Stimulated activated CD8-positive, alpha-beta memory T cell treated with anti-CD3 and anti-CD28 coated beads, Interleukin-2, amount 100 ng/mL, for 1 hour (primary cell): ENCODE measurements around the gene SPACA9.
A peak's percentile ranks its signal among the peaks of the same experiment; 100 is the strongest.

Experiments used
- DNase-seq, 2 donors: peaks; one replicate each; pipeline ENCODE4 v3.0.0-alpha.2; 2020; ENCODE audit warnings: low read depth in 2 of 2

SPACA9 gene

DNA sequence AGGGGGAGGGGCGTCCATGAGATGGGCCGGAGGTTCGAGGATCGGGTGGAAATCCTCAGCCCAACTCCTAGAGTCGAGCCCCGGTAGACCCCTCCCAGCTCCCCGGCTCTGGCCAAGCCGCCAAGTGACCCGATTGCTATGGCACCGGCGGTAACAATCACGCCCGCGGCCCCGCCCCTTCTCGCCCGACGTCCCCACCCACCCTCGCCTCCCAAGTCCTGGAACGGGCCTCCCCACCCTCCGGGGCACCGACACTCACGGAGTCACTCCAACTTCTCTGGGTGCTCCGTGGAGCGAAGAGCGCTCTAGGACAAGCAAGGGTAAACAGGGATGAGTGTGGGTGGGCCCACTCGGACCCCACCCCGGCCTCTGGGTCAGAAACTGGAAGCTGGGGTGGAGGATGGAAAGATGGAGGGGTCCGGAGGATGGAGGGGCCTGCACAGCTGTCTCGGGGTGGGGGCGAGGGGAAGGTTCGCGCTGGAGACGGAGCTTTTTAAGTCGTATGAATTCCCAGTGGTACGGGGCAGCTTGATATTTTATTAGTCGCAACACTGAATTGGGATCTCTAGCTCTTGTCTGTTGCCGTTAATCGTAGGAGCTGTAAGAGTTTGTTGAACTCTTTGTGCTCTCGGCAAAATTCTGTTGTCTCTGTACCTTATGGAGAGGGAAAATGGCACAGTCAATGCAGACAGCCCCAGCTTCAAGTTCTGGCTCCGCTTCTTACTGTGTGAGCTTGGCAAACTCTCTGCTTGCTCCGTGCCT is at the start of gene SPACA9:
SPACA9 (plus strand) TSS at position 204 of the 762 bp plus-strand sequence. CDS start 5,050 bp downstream, outside the sequence.
- peak in 1 of 2 donors; percentile 10 for DNase-seq

- DNase-seq, result no peak
These were observed 46.4 kb upstream of the SPACA9 start for GRCh38 chr9:132832171-132832881.

DNA sequence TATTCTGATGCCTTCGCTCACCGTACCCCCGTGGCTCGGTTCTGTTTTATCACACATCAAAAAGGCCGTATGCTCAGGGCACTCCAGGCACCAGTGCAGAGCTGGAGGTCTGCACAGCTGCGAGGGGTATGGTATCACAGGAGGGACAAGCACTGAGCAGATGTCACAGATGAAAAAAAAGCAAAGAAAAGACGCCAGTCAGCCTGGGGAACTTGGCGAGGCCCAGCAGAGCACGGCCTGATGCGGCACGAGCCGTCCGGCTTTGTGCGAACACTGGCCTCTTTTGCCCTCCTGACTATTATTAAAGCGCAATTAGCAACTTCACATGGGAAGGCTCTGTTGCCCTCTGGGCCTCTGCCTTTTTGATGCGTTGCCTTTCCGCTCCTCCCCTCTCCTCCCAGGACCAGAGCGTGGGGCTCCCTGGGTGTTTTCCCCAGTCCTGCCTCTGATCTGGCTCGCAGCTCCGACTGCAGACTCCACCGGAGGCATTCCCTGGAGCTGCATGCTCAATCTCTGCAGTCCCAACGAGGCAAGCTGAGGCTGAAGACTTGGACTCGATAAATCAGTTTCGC is 45.1 kb upstream of the SPACA9 start:
- no peak for DNase-seq

- no peak for DNase-seq
These were observed 44.4 kb upstream of the SPACA9 start for GRCh38 chr9:132834343-132834742.

GRCh38 chr9:132837501-132838286 is 41.0 kb upstream of the SPACA9 start:
- DNase-seq, result no peak

DNA sequence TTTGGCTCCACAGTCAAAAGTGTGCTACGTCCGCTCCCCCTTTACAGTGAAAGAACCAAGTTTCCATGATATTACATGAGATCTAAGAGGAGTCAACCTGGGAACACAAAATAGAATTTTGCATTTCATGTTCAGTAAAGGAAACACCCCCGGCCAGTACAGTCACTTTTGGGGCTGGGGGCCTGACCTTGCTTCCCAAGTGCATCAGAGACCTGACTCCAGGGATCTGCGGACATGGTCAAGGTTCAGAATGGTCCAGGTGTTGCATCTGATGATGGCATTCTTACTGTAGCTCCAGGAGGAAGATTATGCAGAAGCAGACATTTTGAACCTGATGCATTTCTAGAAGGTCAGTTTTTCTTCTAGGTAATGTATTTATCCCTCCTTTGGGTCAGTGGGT is 40.4 kb upstream of the SPACA9 start:
- no peak for DNase-seq

DNA sequence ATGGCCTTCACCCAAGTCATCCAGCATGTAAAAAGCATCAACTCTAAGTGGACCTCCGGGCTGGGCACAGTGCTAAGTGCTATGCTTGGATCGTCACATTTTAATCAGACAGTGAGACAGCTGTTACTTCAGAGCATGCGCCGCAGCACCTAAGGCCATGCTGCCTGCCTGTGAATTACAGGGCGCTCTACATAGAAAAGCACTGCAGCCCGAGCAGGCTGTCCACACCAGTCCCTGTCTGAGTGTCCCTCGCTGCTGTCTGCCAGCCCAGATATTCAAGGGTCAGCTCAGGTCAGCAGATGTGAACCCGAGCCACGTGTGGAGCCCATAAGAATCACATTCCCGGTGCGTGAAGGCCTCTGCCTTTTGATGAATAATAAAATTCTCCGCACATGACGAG is 37.7 kb upstream of the SPACA9 start:
- DNase-seq, result no peak

DNA sequence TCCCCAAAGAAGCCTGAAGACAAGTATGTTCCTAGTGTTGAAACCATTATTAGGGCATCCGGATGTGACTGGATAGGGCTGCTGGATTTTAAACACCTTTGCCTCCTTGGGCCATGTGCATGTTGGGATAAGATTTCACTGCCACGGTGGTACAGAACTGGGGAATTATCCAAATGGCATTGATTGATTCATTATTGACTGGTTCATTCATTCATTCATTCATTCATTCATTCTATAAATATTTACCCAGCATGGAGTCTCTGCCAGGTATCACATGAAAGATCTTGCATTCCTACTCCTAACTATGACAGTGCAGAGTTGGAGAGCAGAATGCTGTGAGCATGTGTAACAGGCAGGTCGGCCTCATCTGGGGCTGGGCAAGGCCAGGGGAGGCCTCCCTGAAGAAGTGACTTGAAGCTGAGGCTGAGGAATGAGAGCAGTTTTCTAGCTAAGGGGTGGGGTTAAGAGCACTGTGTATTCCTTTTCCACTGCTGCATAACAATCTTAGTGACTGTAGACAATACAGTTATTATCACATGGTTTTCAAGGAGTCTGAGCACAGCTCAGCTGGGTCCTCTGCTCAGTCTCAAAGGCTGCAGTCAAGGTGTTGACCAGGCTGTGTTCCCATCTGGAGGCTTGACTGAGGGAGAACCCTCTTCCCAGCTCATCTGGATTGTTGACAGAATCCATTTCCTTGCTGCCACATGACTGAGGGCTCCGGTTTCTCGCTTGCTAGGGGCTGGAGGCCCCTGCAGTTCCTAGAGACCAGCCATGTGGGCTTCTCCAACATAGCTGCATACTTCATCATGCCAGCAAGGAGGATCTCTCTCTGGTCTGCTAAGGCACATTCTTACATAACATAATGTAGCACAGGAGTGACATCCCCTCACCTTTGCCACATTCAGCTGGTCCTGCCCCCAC is 36.3 kb upstream of the SPACA9 start:
- DNase-seq, result no peak

DNA sequence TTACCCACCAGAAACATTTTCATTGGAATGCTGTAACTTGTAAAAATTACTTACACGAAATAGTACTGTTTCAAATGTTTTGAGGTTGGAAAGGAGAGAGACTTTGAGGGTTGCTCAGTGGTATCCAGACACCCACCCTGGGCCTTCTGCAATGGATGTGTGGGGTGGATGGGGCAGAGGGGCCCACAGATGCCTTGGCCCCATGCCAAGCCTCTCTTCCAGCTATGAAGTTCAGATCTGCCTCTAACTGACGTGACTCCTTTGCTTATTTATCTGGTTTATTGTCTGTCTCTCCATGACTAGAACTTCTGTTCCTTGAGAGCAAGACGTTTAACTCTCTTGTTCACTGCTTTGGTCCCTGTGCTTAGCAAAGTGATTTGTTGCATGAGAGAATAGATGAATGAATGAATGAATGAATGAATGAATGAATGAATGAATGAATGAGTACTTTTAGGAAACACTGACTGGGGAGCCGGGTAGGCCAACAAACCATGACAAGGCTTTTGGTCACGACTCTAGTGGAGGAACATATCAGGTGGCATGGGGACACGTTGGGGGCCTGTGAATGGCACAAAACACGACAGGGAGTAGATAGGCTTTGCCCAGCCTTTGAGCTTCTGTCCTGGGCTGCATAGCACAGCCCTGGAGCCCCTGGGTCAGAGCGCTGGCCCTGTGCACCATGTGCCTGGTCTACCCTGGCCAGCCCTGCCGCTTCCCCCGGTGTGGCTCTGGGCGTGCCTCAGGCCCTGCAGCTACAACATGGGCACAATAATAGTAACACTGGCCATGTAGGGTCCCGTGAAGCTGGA is 32.4 kb upstream of the SPACA9 start:
- no peak for DNase-seq

DNA sequence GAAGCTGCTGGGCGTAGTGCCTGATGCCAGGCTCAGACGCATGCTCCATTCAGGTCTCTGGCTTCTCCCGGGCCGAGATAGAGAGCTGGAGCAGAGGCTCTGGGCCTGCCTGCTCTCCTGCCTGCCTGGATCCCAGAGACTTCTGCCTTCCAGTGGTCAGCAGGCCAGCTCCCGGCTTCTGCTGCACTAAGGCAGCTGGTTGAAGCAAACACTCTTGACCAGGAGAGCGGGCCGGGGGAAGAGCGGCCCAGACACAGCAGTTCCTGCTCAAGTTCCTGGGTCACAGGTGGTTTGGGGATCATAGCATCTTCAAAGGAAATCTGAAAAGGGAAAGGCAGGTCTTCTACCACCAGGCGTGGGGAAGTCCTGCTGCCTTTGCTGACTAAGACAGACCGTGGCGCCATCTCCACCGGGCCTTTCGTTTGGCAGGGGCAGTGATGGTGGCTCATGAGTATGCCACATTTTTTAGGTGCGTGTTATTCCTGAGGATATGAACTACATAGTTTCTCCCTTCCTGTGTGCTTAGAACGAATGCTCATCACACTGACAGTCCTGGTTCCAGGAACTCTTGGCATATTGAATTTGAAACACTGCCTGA is 31.7 kb upstream of the SPACA9 start:
- DNase-seq, result no peak

DNA sequence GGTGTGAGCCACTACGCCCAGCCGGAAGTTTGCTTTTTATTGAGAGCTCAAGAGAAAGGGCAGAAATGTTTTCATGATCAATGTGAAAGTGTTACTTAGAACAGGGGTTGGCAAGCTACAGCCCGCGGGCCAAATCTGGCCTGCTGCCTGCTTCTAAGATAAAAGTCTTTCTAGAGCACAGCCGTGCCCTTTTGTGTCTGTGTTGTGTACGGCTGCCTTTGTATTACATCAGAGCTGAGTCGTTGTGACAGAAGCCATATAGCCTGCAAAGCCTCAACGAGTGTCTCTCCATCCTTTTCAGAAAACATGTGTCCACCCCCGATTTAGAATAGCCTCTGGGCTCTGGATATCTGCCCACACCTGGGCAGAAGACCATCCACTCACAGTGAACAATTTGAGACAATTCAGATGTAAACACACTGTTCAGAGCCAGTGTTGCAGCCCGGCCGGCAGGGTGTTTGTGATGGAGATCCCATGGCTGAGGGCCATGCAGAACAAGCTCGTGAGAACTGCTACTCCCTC is 29.5 kb upstream of the SPACA9 start:
- no peak for DNase-seq

- no peak for DNase-seq
These were observed 25.2 kb upstream of the SPACA9 start for GRCh38 chr9:132853482-132853881.

DNA sequence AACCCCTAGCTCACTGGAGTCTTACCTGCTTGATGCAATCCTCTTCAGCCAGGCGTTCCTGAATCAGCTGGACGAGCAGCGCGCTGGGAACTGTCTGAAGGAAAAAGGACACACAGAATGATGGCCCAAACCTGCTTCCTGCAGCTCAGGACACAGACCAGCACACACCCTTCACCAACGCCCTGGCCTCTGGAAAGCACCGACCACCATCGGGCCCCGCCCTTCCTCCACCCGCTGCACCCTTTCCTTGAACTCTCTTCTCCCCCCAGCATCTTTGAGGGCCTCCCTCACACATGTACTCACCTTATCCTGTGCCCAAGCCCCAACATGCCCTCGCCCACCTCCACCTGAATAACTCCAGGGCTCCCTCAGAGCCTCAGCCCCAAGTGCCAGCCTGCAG is 23.9 kb upstream of the SPACA9 start:
- DNase-seq, result no peak

- no peak for DNase-seq
These were observed 22.8 kb upstream of the SPACA9 start for GRCh38 chr9:132855904-132856303.

DNA sequence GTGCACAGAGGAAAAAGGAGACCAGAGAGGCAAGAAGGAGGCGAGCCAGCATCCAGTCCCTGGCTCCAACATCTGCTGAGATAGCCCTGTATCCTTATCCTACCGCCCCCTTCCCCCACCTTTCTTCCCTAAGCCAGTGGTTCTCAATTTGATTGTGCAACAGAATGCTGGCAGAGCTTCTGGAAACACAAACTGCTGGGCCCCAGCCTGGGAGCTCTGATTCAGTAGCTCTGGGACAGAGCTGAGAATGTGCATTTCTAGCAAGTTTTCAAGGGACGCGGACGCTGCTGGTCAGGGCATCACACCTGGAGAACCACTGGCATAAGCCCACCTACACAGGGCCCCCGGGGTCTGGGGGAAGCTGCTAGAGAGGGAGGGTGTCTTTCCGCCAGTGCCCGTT is 21.7 kb upstream of the SPACA9 start:
- DNase-seq, result no peak

GRCh38 chr9:132857616-132858342 is 20.9 kb upstream of the SPACA9 start:
- DNase-seq, result no peak

- DNase-seq, result no peak
These were observed 19.9 kb upstream of the SPACA9 start for GRCh38 chr9:132858751-132859150.

DNA sequence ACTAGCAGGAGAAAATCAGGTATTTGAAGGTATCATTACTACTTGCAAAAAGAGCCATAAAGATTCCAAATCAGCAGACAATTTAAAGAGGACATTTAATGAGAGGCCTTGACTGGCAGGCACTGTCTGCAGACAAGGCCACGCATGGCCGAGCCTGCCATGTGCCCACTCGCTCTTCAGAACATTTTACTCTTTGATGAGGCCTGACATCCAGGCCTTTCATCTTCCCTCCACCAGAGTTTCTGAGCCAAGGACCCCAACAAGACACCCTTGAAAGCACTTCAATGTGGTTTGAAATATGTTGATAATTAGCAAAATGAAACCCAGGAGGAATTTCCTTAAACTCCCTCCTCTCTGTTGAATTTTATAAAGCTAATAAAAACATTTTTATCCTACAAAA is 17.0 kb upstream of the SPACA9 start:
- no peak for DNase-seq

GRCh38 chr9:132862533-132862932 is 16.2 kb upstream of the SPACA9 start:
- DNase-seq, result no peak
